ENCODE results near the gene GUK1.

GUK1 gene

GRCh38 chr1:228139931-228140723 is at the start of gene GUK1:
Gene GUK1 (plus strand): TSS chr1:228140279. CDS start chr1:228140303, 24 bp downstream.
- peak; percentile 95 for DNase-seq

GRCh38 chr1:228090613-228091081 is 49.4 kb upstream of the GUK1 start:
- no peak for DNase-seq

- no peak for DNase-seq
These were observed 49.0 kb upstream of the GUK1 start for GRCh38 chr1:228091084-228091483.

- no peak for DNase-seq
These were observed 47.6 kb upstream of the GUK1 start for GRCh38 chr1:228092342-228093049.

GRCh38 chr1:228093050-228093906 is 46.8 kb upstream of the GUK1 start:
- DNase-seq = no peak

GRCh38 chr1:228094432-228095016 is 45.6 kb upstream of the GUK1 start:
- no peak for DNase-seq

- DNase-seq = no peak
These were observed 44.9 kb upstream of the GUK1 start for GRCh38 chr1:228095161-228095560.

GRCh38 chr1:228095938-228096337 is 44.1 kb upstream of the GUK1 start:
- no peak for DNase-seq

- no peak for DNase-seq
These were observed 43.4 kb upstream of the GUK1 start for GRCh38 chr1:228096416-228097332.

- no peak for DNase-seq
These were observed 42.6 kb upstream of the GUK1 start for GRCh38 chr1:228097333-228098081.

GRCh38 chr1:228098323-228098931 is 41.7 kb upstream of the GUK1 start:
- DNase-seq = no peak

- no peak for DNase-seq
These were observed 40.7 kb upstream of the GUK1 start for GRCh38 chr1:228099331-228099732.

GRCh38 chr1:228100822-228101613 is 39.1 kb upstream of the GUK1 start:
- DNase-seq = no peak

GRCh38 chr1:228101614-228101993 is 38.5 kb upstream of the GUK1 start:
- no peak for DNase-seq

- DNase-seq = no peak
These were observed 37.9 kb upstream of the GUK1 start for GRCh38 chr1:228101994-228102790.

GRCh38 chr1:228102791-228103620 is 37.1 kb upstream of the GUK1 start, which contains the start of gene C1orf35:
Gene C1orf35 (minus strand): TSS chr1:228103325. CDS start chr1:228103227, 98 bp downstream.
- peak; percentile 14 for DNase-seq

GRCh38 chr1:228104526-228105269 is 35.4 kb upstream of the GUK1 start:
- DNase-seq = no peak
